CD14-positive monocyte (primary cell): ENCODE results near the gene BPNT1. TPM values are rescaled to one million over a fixed set of nuclear protein-coding genes. Genes with fewer than 3 reads are reported as not detected.
"Not testable (repeated sequence)": the region's sequence is repeated elsewhere in the genome, so short reads cannot be mapped to it uniquely, and the experiment has no call there.

Experiments
- DNase-seq, 3 donors: peaks; one replicate each; pipeline ENCODE4 v3.0.0-alpha.2; 2011 to 2022
- H2AFZ ChIP-seq: 2 replicates; pipeline ENCODE4 v1.6.0; 2012; ENCODE audit warnings: mild to moderate bottlenecking, low read depth, low read length, inconsistent platforms; ENCODE audit not compliant: insufficient read depth, poor library complexity, severe bottlenecking
- H3K27ac ChIP-seq, 2 donors: 1 replicate in 1 of 2; 2 replicates in 1 of 2; pipeline ENCODE4 v1.5.1; 2012 to 2013; ENCODE audit warnings: low read length in 2 of 2, control low read depth in 1 of 2, inconsistent platforms in 1 of 2, low read depth in 1 of 2, mild to moderate bottlenecking in 1 of 2
- H3K27me3 ChIP-seq, 2 donors: one replicate each; pipeline versions ENCODE4 v1.6.0 to v1.6.1; 2011 to 2013; ENCODE audit warnings: low read length in 2 of 2; ENCODE audit not compliant: control insufficient read depth in 2 of 2, insufficient read depth in 2 of 2
- H3K36me3 ChIP-seq, 2 donors: replicated peaks in 1 of 2; 1 replicate in 1 of 2; 2 replicates in 1 of 2; pipeline versions ENCODE4 v1.5.1 to v1.6.1; 2012 to 2013; ENCODE audit warnings: low read length in 2 of 2, control low read depth in 1 of 2, inconsistent platforms in 1 of 2, mild to moderate bottlenecking in 1 of 2; ENCODE audit not compliant: insufficient read depth in 2 of 2, control insufficient read depth in 1 of 2
- H3K4me1 ChIP-seq, 2 donors: 1 replicate in 1 of 2; 2 replicates in 1 of 2; pipeline versions ENCODE4 v1.5.1 to v1.6.1; 2012 to 2013; ENCODE audit warnings: low read length in 2 of 2, control low read depth in 1 of 2, inconsistent platforms in 1 of 2, mild to moderate bottlenecking in 1 of 2, moderate library complexity in 1 of 2; ENCODE audit not compliant: insufficient read depth in 2 of 2, control insufficient read depth in 1 of 2
- H3K4me2 ChIP-seq: replicated peaks from 2 replicates; pipeline ENCODE3; 2012; ENCODE audit warnings: low read length, moderate library complexity, mild to moderate bottlenecking; ENCODE audit not compliant: poor library complexity, severe bottlenecking; ENCODE audit errors: extremely low read depth
- H3K4me3 ChIP-seq, 3 experiments: fragments of 200-600 bp in 1 of 3; sonication (generic) in 1 of 3; replicated peaks in 1 of 3; 1 replicate in 2 of 3; 2 replicates in 1 of 3; pipeline ENCODE4 v1.5.1; 2011 to 2013; ENCODE audit warnings: low read length in 3 of 3, mild to moderate bottlenecking in 3 of 3, control low read depth in 2 of 3, low read depth in 2 of 3, inconsistent platforms in 1 of 3, moderate library complexity in 1 of 3
- H3K79me2 ChIP-seq: 2 replicates; pipeline ENCODE4 v1.6.0; 2012; ENCODE audit warnings: mild to moderate bottlenecking, control low read depth, inconsistent platforms, low read length, moderate library complexity; ENCODE audit not compliant: insufficient read depth
- H3K9ac ChIP-seq: 2 replicates; pipeline ENCODE4 v1.6.0; 2017; ENCODE audit warnings: low read length, mild to moderate bottlenecking; ENCODE audit not compliant: insufficient read depth, poor library complexity, severe bottlenecking
- H3K9me3 ChIP-seq, 2 donors: replicated peaks in 1 of 2; 1 replicate in 1 of 2; 2 replicates in 1 of 2; pipeline versions ENCODE4 v1.5.1 to v1.6.1; 2012 to 2013; ENCODE audit warnings: low read length in 2 of 2, control low read depth in 1 of 2; ENCODE audit not compliant: control insufficient read depth in 1 of 2, insufficient read depth in 1 of 2
- H4K20me1 ChIP-seq: 2 replicates; pipeline ENCODE4 v1.6.0; 2012; ENCODE audit warnings: mild to moderate bottlenecking, low read length, control low read depth, moderate library complexity; ENCODE audit not compliant: insufficient read depth
- H3K27ac Mint-ChIP-seq, 7 donors: one replicate each; pipeline ENCODE4 v1.8.0; 2020; ENCODE audit warnings: mild to moderate bottlenecking in 7 of 7, mixed read lengths in 7 of 7, moderate library complexity in 6 of 7, inconsistent platforms in 2 of 7
- H3K27me3 Mint-ChIP-seq, 3 donors: one replicate each; pipeline ENCODE4 v1.8.0; 2021 to 2022; ENCODE audit warnings: low read depth in 3 of 3, mild to moderate bottlenecking in 3 of 3, mixed read lengths in 3 of 3, moderate library complexity in 3 of 3, inconsistent platforms in 1 of 3
- H3K36me3 Mint-ChIP-seq, 2 donors: one replicate each; pipeline ENCODE4 v1.8.0; 2020; ENCODE audit warnings: mixed read lengths in 2 of 2, inconsistent platforms in 1 of 2, mild to moderate bottlenecking in 1 of 2
- H3K4me1 Mint-ChIP-seq: one replicate; pipeline ENCODE4 v1.8.0; 2020; ENCODE audit warnings: mild to moderate bottlenecking, mixed read lengths
- H3K4me3 Mint-ChIP-seq, 2 donors: one replicate each; pipeline ENCODE4 v1.8.0; 2020; ENCODE audit warnings: mild to moderate bottlenecking in 2 of 2, mixed read lengths in 2 of 2, moderate library complexity in 1 of 2
- H3K9me3 Mint-ChIP-seq, 7 donors: one replicate each; pipeline ENCODE4 v1.8.0; 2020 to 2022; ENCODE audit warnings: mixed read lengths in 7 of 7, mild to moderate bottlenecking in 6 of 7, moderate library complexity in 6 of 7, inconsistent platforms in 2 of 7
- CTCF ChIP-seq: fragments of 200-600 bp; IDR thresholded peaks from one replicate; pipeline ENCODE4 v1.8.0; 2022; ENCODE audit warnings: antibody characterized with exemption, mild to moderate bottlenecking
- WGBS: methylation state at CpG from one replicate; pipeline ENCODE4 v1.1.5; 2013; ENCODE audit warnings: missing lambda C conversion rate; ENCODE audit not compliant: insufficient coverage; 5-methylcytosine and 5-hydroxymethylcytosine counted together
- intact Hi-C, 2 donors: fragments of 100-400 bp; cut with micrococcal nuclease; formaldehyde crosslinking; loops; one replicate each; pipeline versions ENCODE4 v1.15.0 to v1.15.1; 2023
- polyA plus RNA-seq, 3 donors: library from polyadenylated mRNA; depleted of rRNA in 1 of 3; unstranded in 2 of 3; stranded (reverse) in 1 of 3; fragments of 300-500 nt in 2 of 3; fragments of >200 nt in 1 of 3; fragmentation: Illumina TruSeq in 2 of 3; gene quantifications; 1 replicate in 2 of 3; 2 replicates in 1 of 3; pipeline ENCODE4 v1.2.3, GENCODE V29; 2012 to 2021

The BPNT1 gene
- polyA plus RNA-seq, 3 donors: 5.8 to 10.1 (median 9.8) TPM

- Histone ChIP-seq H4K20me1 (peaks cover 12% of the 10 kb centered on the region), H3K79me2 (peaks cover 68% of the 10 kb centered on the region), H3K4me1 (no peaks in the 10 kb centered on the region), H3K9me3 (no peaks in the 10 kb centered on the region), H3K4me2 (no peak overlapping the region), H2AFZ (no peak overlapping the region), H3K27ac (no peak overlapping the region), H3K27me3 (no peaks in the 10 kb centered on the region), H3K36me3 (peaks cover 30 to 57% of the 10 kb centered on the region in 2 donors), H3K4me3 (no peak overlapping the region), H3K9ac (no peak overlapping the region)
- no peak for TF ChIP-seq CTCF
- 100% methylated on average over 4 of the region's 4 CpGs for WGBS
- Mint-ChIP-seq H3K27me3 (no peaks in the 10 kb centered on the region), H3K36me3 (peaks cover 31 to 58% of the 10 kb centered on the region in 2 donors), H3K4me1 (peaks cover 11% of the 10 kb centered on the region), H3K27ac (peak overlapping the region in 2 of 7 donors; percentile 3 to 44), H3K4me3 (no peak overlapping the region), H3K9me3 (no peaks in the 10 kb centered on the region)
- DNase-seq: no peak
- intact Hi-C loops: no loop called here
Observed at GRCh38 chr1:220038640-220039039, 50.9 kb downstream of the BPNT1 start.

DNA sequence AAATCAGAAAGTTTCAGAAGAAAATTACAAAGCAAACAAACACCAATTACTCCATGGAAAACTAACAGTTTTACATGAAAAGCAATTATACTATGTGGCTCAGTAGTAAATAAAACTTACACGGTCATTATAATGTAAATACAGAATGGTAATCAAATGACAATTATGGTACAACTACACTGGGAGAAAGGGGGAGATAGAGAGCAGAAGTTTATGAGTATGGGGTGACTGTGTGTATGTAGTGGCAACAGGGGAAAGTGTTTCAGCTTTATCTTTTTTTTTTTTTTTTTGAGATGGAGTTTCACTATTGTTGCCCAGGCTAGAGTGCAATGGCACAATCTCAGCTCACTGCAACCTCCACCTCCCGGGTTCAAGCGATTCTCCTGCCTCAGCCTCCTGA, 51.8 kb downstream of the BPNT1 start:
- H3K4me1 ChIP-seq, H3K9me3 Mint-ChIP-seq, H3K27ac ChIP-seq, H3K4me3 Mint-ChIP-seq, H3K4me2 ChIP-seq, H2AFZ ChIP-seq, H3K4me1 Mint-ChIP-seq, H3K27me3 ChIP-seq, H3K4me3 ChIP-seq, H3K9ac ChIP-seq, intact Hi-C loops, H3K9me3 ChIP-seq, DNase-seq, H3K27me3 Mint-ChIP-seq: not testable (repeated sequence)
- Histone ChIP-seq H3K79me2 (peaks cover 59% of the 10 kb centered on the region), H3K36me3 (peaks cover 38 to 65% of the 10 kb centered on the region in 2 donors), H4K20me1 (peaks cover 12% of the 10 kb centered on the region)
- Mint-ChIP-seq H3K27ac (peak overlapping the region in 2 of 7 donors; percentile 15 to 41), H3K36me3 (peaks cover 39 to 65% of the 10 kb centered on the region in 2 donors)
- no CpG with 5 or more reads among the region's 3 CpGs for WGBS
